Calu3 (cell line): ENCODE data around the gene GIGYF2. TPM values are rescaled to one million over a fixed set of nuclear protein-coding genes. Genes with fewer than 3 reads are reported as not detected.

Experiments used
- BruUV-seq: library from RNA; stranded (reverse); fragments of 400-500 nt; replicated peaks from 2 replicates; lab custom pipeline; 2021; lab: Mats Ljungman, UMichigan
- CTCF ChIA-PET: fragments of 300-600 bp; sonication (Branson Sonifier 250); formaldehyde crosslinking; loops from one replicate; lab custom pipeline; 2022; ENCODE audit warnings: antibody characterized with exemption; lab: Charles Lee
- DNase-seq: peaks from one replicate; pipeline ENCODE4 v3.0.0; 2022
- H3K27ac Mint-ChIP-seq: one replicate; pipeline ENCODE4 v1.8.0; 2022; ENCODE audit warnings: mixed read lengths; ENCODE audit not compliant: unreplicated experiment
- H3K27me3 Mint-ChIP-seq: one replicate; pipeline ENCODE4 v1.8.0; 2022; ENCODE audit warnings: mixed read lengths; ENCODE audit not compliant: unreplicated experiment
- H3K36me3 Mint-ChIP-seq: one replicate; pipeline ENCODE4 v1.8.0; 2022; ENCODE audit warnings: mild to moderate bottlenecking, moderate library complexity, mixed read lengths; ENCODE audit not compliant: insufficient read depth, unreplicated experiment
- H3K4me1 Mint-ChIP-seq: one replicate; pipeline ENCODE4 v1.8.0; 2022; ENCODE audit warnings: mild to moderate bottlenecking, low read depth, mixed read lengths; ENCODE audit not compliant: unreplicated experiment
- H3K4me3 Mint-ChIP-seq: one replicate; pipeline ENCODE4 v1.8.0; 2022; ENCODE audit warnings: mild to moderate bottlenecking, low read depth, moderate library complexity, mixed read lengths; ENCODE audit not compliant: unreplicated experiment
- H3K9me3 Mint-ChIP-seq: one replicate; pipeline ENCODE4 v1.8.0; 2022; ENCODE audit warnings: low read depth, mixed read lengths; ENCODE audit not compliant: unreplicated experiment
- CTCF ChIP-seq: fragments of 200-600 bp; IDR thresholded peaks from one replicate; pipeline ENCODE4 v1.8.0; 2022; ENCODE audit warnings: antibody characterized with exemption; ENCODE audit not compliant: unreplicated experiment
- intact Hi-C: fragments of 100-400 bp; cut with micrococcal nuclease; formaldehyde crosslinking; loops from one replicate; pipeline ENCODE4 v1.10.0; 2022; ENCODE audit not compliant: unreplicated experiment
- total RNA-seq: library from RNA; stranded (reverse); gene quantifications from 2 replicates; pipeline ENCODE4 v1.2.3, GENCODE V29; 2022

The GIGYF2 gene
- total RNA-seq, 1 experiment from 2014 or later: 72.2 TPM

- Mint-ChIP-seq H3K9me3 (no peaks in the 10 kb centered on the region), H3K27me3 (no peaks in the 10 kb centered on the region), H3K27ac (no peak overlapping the region), H3K4me1 (no peaks in the 10 kb centered on the region), H3K4me3 (no peak overlapping the region), H3K36me3 (peaks cover 19% of the 10 kb centered on the region)
- BruUV-seq: no TSS peak
- intact Hi-C loops: no loop called here
- CTCF ChIA-PET: interaction anchor here (0.6 kb wide), 1 partner anchor 9 kb away, joined by 4 read pairs; no protein-coding TSS in a partner anchor
- no peak for DNase-seq
- TF ChIP-seq CTCF: no peak
Observed at GRCh38 chr2:232791518-232791917, 94.4 kb downstream of the GIGYF2 start.

GRCh38 chr2:232793271-232793670 lies 96.1 kb downstream of the GIGYF2 start:
- BruUV-seq: no TSS peak
- CTCF ChIA-PET: no interaction called here
- intact Hi-C loops: no loop called here

GRCh38 chr2:232794981-232795380 lies 97.8 kb downstream of the GIGYF2 start:
- Mint-ChIP-seq H3K4me3 (no peak overlapping the region), H3K4me1 (no peaks in the 10 kb centered on the region), H3K36me3 (peaks cover 10% of the 10 kb centered on the region), H3K9me3 (no peaks in the 10 kb centered on the region), H3K27me3 (no peaks in the 10 kb centered on the region), H3K27ac (no peak overlapping the region)
- TF ChIP-seq CTCF: no peak
- no peak for DNase-seq
- BruUV-seq: no TSS peak
- CTCF ChIA-PET: no interaction called here
- intact Hi-C loops: no loop called here

More at GRCh38 chr2:232793271-232793670, 96.1 kb downstream of the GIGYF2 start:
- no peak overlapping the region for H3K4me3 Mint-ChIP-seq
- no peak overlapping the region for H3K27ac Mint-ChIP-seq
- no peak for DNase-seq
- no peaks in the 10 kb centered on the region for H3K9me3 Mint-ChIP-seq
- peaks cover 8% of the 10 kb centered on the region for H3K36me3 Mint-ChIP-seq
- no peak for TF ChIP-seq CTCF
- H3K27me3 Mint-ChIP-seq: no peaks in the 10 kb centered on the region
- no peaks in the 10 kb centered on the region for H3K4me1 Mint-ChIP-seq

GRCh38 chr2:232795920-232796319 lies 98.8 kb downstream of the GIGYF2 start:
- intact Hi-C loops: no loop called here
- BruUV-seq: no TSS peak
- Mint-ChIP-seq H3K27ac (no peak overlapping the region), H3K4me1 (no peaks in the 10 kb centered on the region), H3K36me3 (peaks cover 18% of the 10 kb centered on the region), H3K27me3 (no peaks in the 10 kb centered on the region), H3K9me3 (no peaks in the 10 kb centered on the region), H3K4me3 (no peak overlapping the region)
- TF ChIP-seq CTCF: no peak
- CTCF ChIA-PET: no interaction called here
- no peak for DNase-seq
